SH-SY5Y (cell line): ENCODE data around the gene KLK14.

Source experiments
- GATA2 ChIP-seq: IDR thresholded peaks from 2 replicates; pipeline ENCODE4 v1.6.1; 2011; ENCODE audit warnings: mild to moderate bottlenecking, low read depth, low read length
- GATA3 ChIP-seq: IDR thresholded peaks from 2 replicates; pipeline ENCODE4 v1.6.1; 2011; ENCODE audit warnings: low read depth, mild to moderate bottlenecking, low read length, moderate library complexity

- TF ChIP-seq GATA2 (no peak), GATA3 (no peak)
These were observed 35.7 kb downstream of the KLK14 start for GRCh38 chr19:51047031-51047335.
